GM12892 (cell line): ENCODE measurements around the gene NT5C.

Experiments
- POLR2A ChIP-seq: IDR thresholded peaks from 2 replicates; pipeline ENCODE4 v1.6.1; 2011; ENCODE audit warnings: low read depth, low read length, control low read depth
- POLR2AphosphoS5 ChIP-seq: IDR thresholded peaks from 2 replicates; pipeline ENCODE4 v1.6.1; 2011; ENCODE audit warnings: low read depth, low read length, control low read depth

DNA sequence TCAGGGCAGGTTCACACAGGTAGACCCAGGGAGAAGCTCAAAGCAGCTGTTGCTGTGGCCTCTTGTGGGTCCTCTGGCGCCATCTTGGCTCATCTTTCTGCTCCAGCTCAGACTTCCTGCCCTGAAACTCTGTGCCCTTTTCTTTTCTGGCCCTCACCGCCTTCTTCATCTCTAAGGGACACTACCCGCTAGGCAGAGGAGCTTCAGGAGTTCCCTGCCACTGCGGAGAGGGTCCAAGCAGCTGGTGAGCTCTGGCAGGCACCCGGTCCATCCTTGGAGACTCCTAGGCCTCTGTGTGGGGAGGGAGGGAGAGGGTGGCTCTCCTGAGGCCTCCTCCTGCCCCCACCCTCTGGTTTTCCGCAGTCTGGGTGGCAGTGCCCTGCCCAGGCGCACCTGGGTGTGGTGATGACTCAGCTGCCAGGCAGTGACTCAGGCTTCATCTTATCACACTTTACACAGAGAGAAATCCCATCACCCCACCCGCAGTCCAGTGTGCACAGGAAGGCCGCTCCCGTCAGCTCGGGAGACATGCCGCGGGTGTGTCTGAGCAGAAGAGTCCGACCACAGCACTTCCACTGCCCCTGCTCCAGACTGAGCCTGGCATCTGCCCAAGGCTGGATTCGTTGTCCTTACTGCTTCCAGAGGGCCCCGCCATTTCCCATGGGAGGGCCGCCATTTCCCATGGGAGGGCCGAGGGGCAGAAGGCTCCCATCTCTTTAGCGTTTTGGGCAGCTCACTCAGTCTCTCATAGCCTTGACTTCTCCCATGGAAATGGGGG is 7.3 kb downstream of the NT5C start:
- no peak for TF ChIP-seq POLR2A
- TF ChIP-seq POLR2AphosphoS5, result no peak
